ENCODE measurements around the gene RGMB. TPM values are rescaled to one million over a fixed set of nuclear protein-coding genes. Genes with fewer than 3 reads are reported as not detected.

RGMB gene
- total RNA-seq, 1 experiment from 2014 or later: 20.3 TPM

DNA sequence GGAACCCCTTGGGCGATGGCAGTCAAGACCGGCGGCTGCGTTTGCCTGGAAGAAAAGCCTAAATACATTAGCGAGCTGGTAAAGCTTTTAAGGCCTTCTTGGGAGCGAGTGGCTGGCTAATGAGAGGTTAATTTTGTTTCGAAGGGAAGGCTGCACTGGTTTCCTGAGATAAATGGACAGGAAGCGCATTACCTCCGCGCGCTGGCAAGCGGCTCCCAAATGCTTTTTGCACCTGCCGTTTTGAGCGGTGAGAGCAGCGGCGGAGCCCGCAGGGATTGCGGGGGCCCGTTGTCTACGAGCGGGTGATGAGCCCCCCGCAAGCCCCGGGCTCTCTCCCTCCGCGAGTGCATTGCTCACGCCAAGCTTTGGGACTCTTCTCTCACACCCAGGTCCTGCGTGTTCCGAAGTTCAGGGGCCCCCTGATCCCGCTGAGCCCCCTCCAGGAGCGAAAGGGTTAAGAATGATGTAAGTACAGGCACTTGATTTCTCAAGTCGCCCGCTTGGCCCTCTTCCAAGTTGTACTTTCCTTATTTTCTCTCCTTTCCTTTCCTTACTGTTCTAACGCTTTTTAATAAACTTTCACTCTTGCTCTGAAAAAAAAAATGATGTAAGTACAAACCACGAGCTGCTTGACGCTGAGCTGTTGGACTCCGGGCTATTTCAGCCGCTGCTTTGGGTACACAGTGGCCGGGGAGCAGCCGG is 3.1 kb upstream of the RGMB start:
- BruUV-seq (replicated peaks): no TSS peak
- CTCF ChIA-PET: interaction anchor here (0.5 to 6.8 kb wide), 45 partner anchors 10 to 1894 kb away, joined by 3 to 86 read pairs (median 4); no protein-coding TSS in a partner anchor
- POLR2A ChIA-PET: interaction anchor here (0.6 to 4.4 kb wide), 16 partner anchors 16 to 1587 kb away, joined by 3 to 21 read pairs (median 4); partner anchors contain the start of gene RIOK2
- Mint-ChIP-seq H3K27ac (ENCODE audit: low read depth, unreplicated experiment) (peak overlapping the region; percentile 59), H3K4me1 (ENCODE audit: insufficient read depth, unreplicated experiment) (peaks cover 20% of the 10 kb centered on the region), H3K27me3 (ENCODE audit: insufficient read depth, unreplicated experiment) (no peaks in the 10 kb centered on the region), H3K36me3 (ENCODE audit: insufficient read depth, unreplicated experiment) (peaks cover 4% of the 10 kb centered on the region), H3K4me3 (ENCODE audit: unreplicated experiment) (peak overlapping the region; percentile 95), H3K9me3 (ENCODE audit: unreplicated experiment) (no peaks in the 10 kb centered on the region)
- DNase-seq (ENCODE audit: unreplicated experiment): peak; percentile 78
- intact Hi-C loops (cut with micrococcal nuclease): loop anchor here (5.0 to 10.0 kb wide), 3 partner anchors 458 to 1008 kb away; no protein-coding TSS in a partner anchor
- TF ChIP-seq, protein P1, sequence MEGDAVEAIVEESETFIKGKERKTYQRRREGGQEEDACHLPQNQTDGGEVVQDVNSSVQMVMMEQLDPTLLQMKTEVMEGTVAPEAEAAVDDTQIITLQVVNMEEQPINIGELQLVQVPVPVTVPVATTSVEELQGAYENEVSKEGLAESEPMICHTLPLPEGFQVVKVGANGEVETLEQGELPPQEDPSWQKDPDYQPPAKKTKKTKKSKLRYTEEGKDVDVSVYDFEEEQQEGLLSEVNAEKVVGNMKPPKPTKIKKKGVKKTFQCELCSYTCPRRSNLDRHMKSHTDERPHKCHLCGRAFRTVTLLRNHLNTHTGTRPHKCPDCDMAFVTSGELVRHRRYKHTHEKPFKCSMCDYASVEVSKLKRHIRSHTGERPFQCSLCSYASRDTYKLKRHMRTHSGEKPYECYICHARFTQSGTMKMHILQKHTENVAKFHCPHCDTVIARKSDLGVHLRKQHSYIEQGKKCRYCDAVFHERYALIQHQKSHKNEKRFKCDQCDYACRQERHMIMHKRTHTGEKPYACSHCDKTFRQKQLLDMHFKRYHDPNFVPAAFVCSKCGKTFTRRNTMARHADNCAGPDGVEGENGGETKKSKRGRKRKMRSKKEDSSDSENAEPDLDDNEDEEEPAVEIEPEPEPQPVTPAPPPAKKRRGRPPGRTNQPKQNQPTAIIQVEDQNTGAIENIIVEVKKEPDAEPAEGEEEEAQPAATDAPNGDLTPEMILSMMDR (IDR thresholded peaks at IDR 0.05; ENCODE audit: unreplicated experiment): no peak

DNA sequence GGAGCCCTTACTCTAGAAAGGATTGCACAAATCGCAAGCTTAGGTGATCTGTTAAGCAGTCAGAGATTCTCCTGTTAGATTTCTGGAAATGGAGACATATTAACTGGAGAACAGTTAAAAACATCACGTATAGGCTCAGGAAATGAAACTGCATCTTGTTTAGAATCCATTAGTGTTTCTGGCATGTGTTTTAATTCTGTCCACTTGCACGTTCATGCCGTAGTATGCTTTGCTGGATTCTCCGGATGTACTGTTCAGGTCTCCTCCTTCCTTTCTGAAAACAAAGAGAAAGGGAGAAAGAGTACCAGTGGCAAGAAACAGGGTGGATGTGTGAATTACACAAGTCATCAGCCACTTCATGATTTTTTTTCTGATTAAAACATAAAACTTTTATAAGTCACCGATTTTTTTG is 2.5 kb upstream of the RGMB start:
- POLR2A ChIA-PET: interaction anchor here (0.6 to 4.4 kb wide), 12 partner anchors 15 to 1588 kb away, joined by 3 to 21 read pairs (median 4); partner anchors contain the start of gene RIOK2

DNA sequence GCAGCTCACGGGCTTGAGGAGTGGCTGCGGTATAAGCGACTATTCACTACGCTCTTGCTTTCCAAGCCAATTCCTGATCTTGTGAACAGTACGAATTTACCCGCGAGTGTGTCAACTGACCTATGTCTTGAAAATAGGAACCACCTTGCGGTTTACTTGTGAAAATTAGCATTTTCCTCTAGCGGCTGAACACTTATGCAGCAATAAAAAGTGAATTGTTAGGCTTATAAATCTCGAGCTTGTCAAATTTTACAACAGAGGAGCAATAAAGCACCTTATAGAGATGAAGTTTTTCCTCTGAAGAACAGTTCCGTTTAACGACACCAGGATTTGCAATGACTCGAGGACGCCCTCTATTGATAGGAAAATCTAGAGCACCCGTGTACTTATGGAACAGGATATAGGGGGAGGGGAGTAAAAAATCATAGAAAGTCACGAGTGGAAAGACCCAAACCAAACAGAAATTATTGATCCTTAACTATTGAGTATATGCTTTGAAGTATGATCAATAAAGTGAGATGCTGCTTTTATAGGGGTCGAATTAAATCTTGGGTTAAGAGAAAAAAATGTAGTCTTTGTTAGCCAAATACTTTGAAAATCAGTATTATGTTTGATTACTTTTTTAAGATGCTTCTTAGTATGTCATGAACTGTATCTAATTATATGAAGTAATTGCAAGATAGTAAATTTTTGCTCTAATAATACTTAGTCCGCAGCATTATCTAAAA is 1.9 kb upstream of the RGMB start:
- POLR2A ChIA-PET: interaction anchor here (0.5 to 4.4 kb wide), 11 partner anchors 24 to 1999 kb away, joined by 3 to 21 read pairs (median 3); partner anchors contain the start of gene RIOK2
- Mint-ChIP-seq H3K36me3 (ENCODE audit: insufficient read depth, unreplicated experiment) (peaks cover 4% of the 10 kb centered on the region), H3K9me3 (ENCODE audit: unreplicated experiment) (no peaks in the 10 kb centered on the region), H3K27ac (ENCODE audit: low read depth, unreplicated experiment) (peak overlapping the region; percentile 59), H3K4me1 (ENCODE audit: insufficient read depth, unreplicated experiment) (peaks cover 28% of the 10 kb centered on the region), H3K4me3 (ENCODE audit: unreplicated experiment) (peak overlapping the region; percentile 95), H3K27me3 (ENCODE audit: insufficient read depth, unreplicated experiment) (no peaks in the 10 kb centered on the region)
- DNase-seq (ENCODE audit: unreplicated experiment): peak; percentile 90
- BruUV-seq (replicated peaks): no TSS peak
- CTCF ChIA-PET: interaction anchor here (0.6 to 6.8 kb wide), 44 partner anchors 12 to 1895 kb away, joined by 3 to 86 read pairs (median 4); no protein-coding TSS in a partner anchor
- intact Hi-C loops (cut with micrococcal nuclease): loop anchor here (1.0 to 10.0 kb wide), 7 partner anchors 25 to 1589 kb away; partner anchors contain the start of gene RIOK2
- TF ChIP-seq, protein P1 (IDR thresholded peaks at IDR 0.05; ENCODE audit: unreplicated experiment): peak; percentile 76

More for the DNA sequence above, 2.5 kb upstream of the RGMB start:
- BruUV-seq (replicated peaks): no TSS peak
- H3K27me3 Mint-ChIP-seq (ENCODE audit: insufficient read depth, unreplicated experiment): no peaks in the 10 kb centered on the region
- H3K4me3 Mint-ChIP-seq (ENCODE audit: unreplicated experiment): peak overlapping the region; percentile 95
- H3K9me3 Mint-ChIP-seq (ENCODE audit: unreplicated experiment): no peaks in the 10 kb centered on the region
- peaks cover 22% of the 10 kb centered on the region for H3K4me1 Mint-ChIP-seq (ENCODE audit: insufficient read depth, unreplicated experiment)
- H3K27ac Mint-ChIP-seq (ENCODE audit: low read depth, unreplicated experiment): peak overlapping the region; percentile 59
- DNase-seq (ENCODE audit: unreplicated experiment): no peak
- H3K36me3 Mint-ChIP-seq (ENCODE audit: insufficient read depth, unreplicated experiment): peaks cover 4% of the 10 kb centered on the region
- intact Hi-C loops (cut with micrococcal nuclease): loop anchor here (1.0 to 10.0 kb wide), 6 partner anchors 25 to 1009 kb away; no protein-coding TSS in a partner anchor
- TF ChIP-seq, protein P1 (IDR thresholded peaks at IDR 0.05; ENCODE audit: unreplicated experiment): no peak
- CTCF ChIA-PET: interaction anchor here (0.5 to 6.8 kb wide), 34 partner anchors 12 to 1894 kb away, joined by 3 to 86 read pairs (median 4); no protein-coding TSS in a partner anchor

All from MCF 10A (cell line).